Heart right ventricle (tissue), 16 donors: ENCODE measurements around the gene HORMAD2. TPM values are rescaled to one million over a fixed set of nuclear protein-coding genes. Genes with fewer than 3 reads are reported as not detected.

ENCODE experiments used
- ATAC-seq, 8 donors: fragments of 200-7000 bp; cut with Tn5 transposase; one replicate each; pipeline ENCODE4 v1.9.1; 2020; ENCODE audit warnings: mild to moderate bottlenecking in 8 of 8, moderate library complexity in 8 of 8, moderate number of reproducible peaks in 1 of 8
- DNase-seq, 2 donors: peaks; one replicate each; pipeline ENCODE4 v3.0.0-alpha.2; 2020
- H3K27ac ChIP-seq, 10 donors: fragments of 200-600 bp; sonication (generic) in 2 of 10; one replicate each; pipeline versions ENCODE4 v1.5.0 to v1.8.0; 2020 to 2022; ENCODE audit warnings: mild to moderate bottlenecking in 3 of 10
- H3K27me3 ChIP-seq, 7 donors: fragments of 200-600 bp; one replicate each; pipeline ENCODE4 v1.8.0; 2021 to 2022; ENCODE audit warnings: mild to moderate bottlenecking in 2 of 7
- H3K36me3 ChIP-seq, 9 donors: fragments of 200-600 bp; sonication (generic) in 1 of 9; one replicate each; pipeline versions ENCODE4 v1.5.0 to v1.8.0; 2020 to 2022; ENCODE audit warnings: mild to moderate bottlenecking in 2 of 9
- H3K4me1 ChIP-seq, 9 donors: fragments of 200-600 bp; sonication (generic) in 1 of 9; one replicate each; pipeline versions ENCODE4 v1.5.0 to v1.8.0; 2020 to 2022; ENCODE audit warnings: mild to moderate bottlenecking in 4 of 9
- H3K4me3 ChIP-seq, 10 donors: fragments of 200-600 bp; sonication (generic) in 2 of 10; one replicate each; pipeline versions ENCODE4 v1.5.0 to v1.8.0; 2020 to 2022; ENCODE audit warnings: mild to moderate bottlenecking in 7 of 10, moderate library complexity in 2 of 10
- H3K9me3 ChIP-seq, 11 donors: fragments of 200-600 bp in 10 of 11; sonication (generic) in 2 of 11; one replicate each; pipeline versions ENCODE4 v1.5.0 to v1.8.0; 2013 to 2022; ENCODE audit warnings: mild to moderate bottlenecking in 2 of 11, control low read depth in 1 of 11, moderate library complexity in 1 of 11
- WGBS, 2 donors: extraction: QIAGEN DNeasy Blood & Tissue Kit; methylation state at CpG; one replicate each; pipeline ENCODE4 v1.1.7; 2013; ENCODE audit warnings: inconsistent platforms in 1 of 2; 5-methylcytosine and 5-hydroxymethylcytosine counted together
- intact Hi-C, 10 donors: fragments of 100-400 bp; cut with DNase I; formaldehyde crosslinking; loops; one replicate each; pipeline versions ENCODE4 v1.11.1 to v1.14.2; 2022
- polyA plus RNA-seq, 2 donors: library from polyadenylated mRNA; stranded (reverse); fragments of 200-250 nt; gene quantifications; one replicate each; pipeline ENCODE4 v1.2.3, GENCODE V29; 2013
- total RNA-seq, 10 donors: library from RNA; stranded (reverse); fragmentation: NEBNext Ultra II Directional in 3 of 10; extraction: Animal tissue kit (Norgen Biotek cat#: 25700) in 3 of 10; gene quantifications; one replicate each; pipeline versions ENCODE4 v1.2.1 to v1.2.4, GENCODE V29; 2021 to 2023
- TF ChIP-seq, protein P1 (sequence below), 9 donors: fragments of 200-600 bp; sonication (generic) in 2 of 9; IDR thresholded peaks; one replicate each; pipeline versions ENCODE4 v1.5.0 to v1.8.0; 2021 to 2022; ENCODE audit warnings: antibody characterized with exemption in 9 of 9, mild to moderate bottlenecking in 5 of 9, moderate library complexity in 1 of 9
- donor health status: Arrhythmogenic right ventricular cardiomyopathy.
- donor health status: ischemic (EF 13 %, LVEDD 7.1; RV severe dilation, severe dysfunction).
- donor health status: healthy with polysubstance abuse.
- donor health status: DM: no; HTN: yes; CAD: no.
- donor health status: DM: no; HTN: no; CAD: no.
- donor health status: ischemic (EF 25% LVEDD 6.9; RV normal size, moderate dysfunction).
- donor health status: ischemic (EF 25% LVEDD 5.7; RV mildly dilated, moderate dysfunction).
- donor health status: healthy.
- donor health status: DM: yes; HTN: yes; CAD: no.
- donor health status: Ischemic cardiomyopathy.
- donor health status: ischemic (EF 35%, LVEDD 5.7; RV mildly dilated, moderate dysfunction).
- donor health status: nonischemic (EF 11% LVEDD 7.7; RV severe dilation, severe dysfunction).
- donor health status: DM: yes; HTN: yes; CAD: no.
- donor health status: PGD.
- donor health status: ischemic (EF 29% LVEDD 5.4; RV normal size, mild dysfunction).
- donor health status: nonischemic (EF 23%, LVEDD 6.1; RV moderate dilation, normal function).

HORMAD2 gene
- total and polyA plus RNA-seq, 12 donors = not detected

- H3K9me3 ChIP-seq = no peaks in the 10 kb centered on the region
- peaks cover 2 to 53% (median 36%) of the 10 kb centered on the region in 9 donors for H3K4me1 ChIP-seq
- no peaks in the 10 kb centered on the region for H3K36me3 ChIP-seq
- intact Hi-C loops = loop anchor here in 4 of 10 donors (5.0 kb wide), 2 partner anchors 43 to 48 kb away; partner anchors contain the start of gene LIF (in 3 of the 4)
- TF ChIP-seq, protein P1, sequence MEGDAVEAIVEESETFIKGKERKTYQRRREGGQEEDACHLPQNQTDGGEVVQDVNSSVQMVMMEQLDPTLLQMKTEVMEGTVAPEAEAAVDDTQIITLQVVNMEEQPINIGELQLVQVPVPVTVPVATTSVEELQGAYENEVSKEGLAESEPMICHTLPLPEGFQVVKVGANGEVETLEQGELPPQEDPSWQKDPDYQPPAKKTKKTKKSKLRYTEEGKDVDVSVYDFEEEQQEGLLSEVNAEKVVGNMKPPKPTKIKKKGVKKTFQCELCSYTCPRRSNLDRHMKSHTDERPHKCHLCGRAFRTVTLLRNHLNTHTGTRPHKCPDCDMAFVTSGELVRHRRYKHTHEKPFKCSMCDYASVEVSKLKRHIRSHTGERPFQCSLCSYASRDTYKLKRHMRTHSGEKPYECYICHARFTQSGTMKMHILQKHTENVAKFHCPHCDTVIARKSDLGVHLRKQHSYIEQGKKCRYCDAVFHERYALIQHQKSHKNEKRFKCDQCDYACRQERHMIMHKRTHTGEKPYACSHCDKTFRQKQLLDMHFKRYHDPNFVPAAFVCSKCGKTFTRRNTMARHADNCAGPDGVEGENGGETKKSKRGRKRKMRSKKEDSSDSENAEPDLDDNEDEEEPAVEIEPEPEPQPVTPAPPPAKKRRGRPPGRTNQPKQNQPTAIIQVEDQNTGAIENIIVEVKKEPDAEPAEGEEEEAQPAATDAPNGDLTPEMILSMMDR (IDR thresholded peaks at IDR 0.05) = no peak
- no peak for DNase-seq
- 43 to 53% methylated on average over 10 of the region's 10 CpGs for WGBS, 2 donors
- H3K27ac ChIP-seq = peak overlapping the region in 9 of 10 donors; percentile 44 to 92 (median 72)
- no peak overlapping the region for H3K4me3 ChIP-seq
- no peak for ATAC-seq
- H3K27me3 ChIP-seq = peaks cover 0 to 83% (median 75%) of the 10 kb centered on the region in 7 donors
These were observed 124.5 kb downstream of the HORMAD2 start for GRCh38 chr22:30204742-30205111.

GRCh38 chr22:30205281-30206115 lies 125.2 kb downstream of the HORMAD2 start:
- peaks cover 2 to 55% (median 37%) of the 10 kb centered on the region in 9 donors for H3K4me1 ChIP-seq
- H3K9me3 ChIP-seq = no peaks in the 10 kb centered on the region
- DNase-seq = peak; percentile 52 to 60
- H3K4me3 ChIP-seq = no peak overlapping the region
- H3K27ac ChIP-seq = peak overlapping the region in 9 of 10 donors; percentile 44 to 92 (median 72)
- intact Hi-C loops = loop anchor here in 4 of 10 donors (5.0 kb wide), 2 partner anchors 42 to 47 kb away; partner anchors contain the start of gene LIF (in 3 of the 4)
- no peaks in the 10 kb centered on the region for H3K36me3 ChIP-seq
- peak; percentile 30 to 75 (median 58) for ATAC-seq
- WGBS, 2 donors = 46 to 62% methylated on average over 25 of the region's 25 CpGs
- TF ChIP-seq, protein P1 (IDR thresholded peaks at IDR 0.05) = no peak
- H3K27me3 ChIP-seq = peaks cover 0 to 83% (median 68%) of the 10 kb centered on the region in 7 donors

DNA sequence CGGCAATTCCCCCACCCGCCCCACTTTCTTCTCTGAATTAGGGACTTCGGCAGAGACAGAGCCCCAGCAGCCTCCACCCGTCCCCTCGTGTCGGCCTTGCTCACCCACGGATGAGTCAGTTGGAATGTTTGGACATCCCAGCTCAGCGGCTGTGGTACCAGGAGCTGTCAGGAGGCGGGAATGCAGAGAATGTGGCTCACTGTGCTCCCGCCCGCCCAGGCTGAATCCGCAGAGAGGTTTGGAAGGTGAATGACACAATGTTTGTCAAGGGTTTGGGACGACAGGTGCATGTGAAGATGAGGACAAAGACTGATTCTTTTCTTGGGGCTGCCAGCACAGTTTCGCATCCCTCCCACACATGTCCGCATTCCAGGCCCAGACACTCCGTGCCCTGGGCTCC lies 126.7 kb downstream of the HORMAD2 start:
- no peaks in the 10 kb centered on the region for H3K36me3 ChIP-seq
- H3K4me1 ChIP-seq = peaks cover 2 to 56% (median 37%) of the 10 kb centered on the region in 9 donors
- no peaks in the 10 kb centered on the region for H3K9me3 ChIP-seq
- WGBS, 2 donors = 53 to 62% methylated on average over 16 of the region's 16 CpGs
- ATAC-seq = no peak
- no peak overlapping the region for H3K4me3 ChIP-seq
- H3K27ac ChIP-seq = peak overlapping the region in 6 of 10 donors; percentile 71 to 92 (median 80)
- TF ChIP-seq, protein P1 (IDR thresholded peaks at IDR 0.05) = no peak
- peaks cover 0 to 77% (median 53%) of the 10 kb centered on the region in 7 donors for H3K27me3 ChIP-seq
- intact Hi-C loops = loop anchor here in 4 of 10 donors (5.0 kb wide), 2 partner anchors 40 to 45 kb away; partner anchors contain the start of gene LIF (in 3 of the 4)
- no peak for DNase-seq
